Stimulated activated CD4-positive, alpha-beta T cell treated with anti-CD3 and anti-CD28 coated beads, Interleukin-1b, Interleukin-23, amount 100 ng/mL, for 1 hour (primary cell): ENCODE data around the gene LCE2D.

ENCODE experiments used
- DNase-seq, 2 donors: peaks; one replicate each; pipeline ENCODE4 v3.0.0-alpha.2; 2020; ENCODE audit warnings: low read depth in 2 of 2

The LCE2D gene

GRCh38 chr1:152697701-152698600 lies 34.8 kb downstream of the LCE2D start, which contains the start of gene LCE2A:
TSS of gene LCE2A (plus strand) at chr1:152698345. CDS start at chr1:152698902, 557 bp downstream.
- DNase-seq, result no peak

DNA sequence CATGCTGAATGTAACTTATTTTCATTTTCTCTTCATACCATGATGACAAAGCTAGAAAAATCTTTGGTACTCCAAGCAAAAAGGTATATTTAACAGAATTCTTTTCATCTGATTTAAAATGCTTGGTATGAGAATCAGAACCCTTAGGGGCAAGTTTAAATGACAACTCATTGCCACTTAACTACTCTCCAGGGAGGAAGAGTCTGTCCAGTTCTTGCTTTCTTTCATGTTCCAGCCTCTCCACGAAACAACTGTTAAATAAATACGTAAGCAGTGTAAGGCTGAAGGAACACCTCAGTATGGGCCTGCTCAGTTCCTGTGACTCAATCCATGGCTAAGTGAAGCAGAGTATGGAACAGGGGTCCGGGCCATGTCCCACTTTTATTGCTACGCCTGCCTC lies 36.6 kb downstream of the LCE2D start:
- DNase-seq, result no peak

DNA sequence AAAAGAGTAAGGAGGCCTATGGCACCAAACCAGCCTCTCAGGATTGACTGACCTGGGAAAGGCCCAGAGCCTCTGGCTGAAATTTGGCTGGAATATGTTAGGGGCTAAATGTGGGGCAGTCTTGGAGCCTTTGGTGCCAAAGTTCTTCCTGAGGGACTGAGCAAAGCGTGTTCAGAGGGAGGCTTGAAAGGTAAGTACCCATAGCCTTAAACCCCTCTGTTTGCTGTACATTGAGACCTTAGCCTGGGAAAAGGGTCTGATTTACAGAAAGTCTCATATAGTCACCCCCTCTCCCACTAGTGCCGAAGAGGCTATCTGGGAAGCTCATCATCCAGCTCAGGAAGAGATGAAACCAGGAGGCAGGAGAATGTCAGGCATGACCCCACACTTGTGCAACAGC lies 44.7 kb downstream of the LCE2D start, which contains the start of gene LCE4A:
Gene LCE4A, plus strand, starts transcription at position 301 of the 400 bp plus-strand sequence. CDS start 916 bp downstream, outside the sequence.
- no peak for DNase-seq
